Keratinocyte (primary cell): ENCODE results near the gene PPEF2. TPM values are rescaled to one million over a fixed set of nuclear protein-coding genes. Genes with fewer than 3 reads are reported as not detected.

Experiments used
- DNase-seq: peaks from one replicate; pipeline ENCODE4 v3.0.0-alpha.2; 2011; ENCODE audit warnings: low read depth, missing footprints, low spot score
- FAIRE-seq: peaks from 2 replicates; lab custom pipeline; 2011; peaks lifted over from hg19 to GRCh38; lab: Jason Lieb, UNC
- H2AFZ ChIP-seq: 2 replicates; pipeline ENCODE4 v1.6.0; 2012; ENCODE audit warnings: low read length, control low read depth, inconsistent platforms; ENCODE audit not compliant: control insufficient read depth
- H3K27ac ChIP-seq: 2 replicates; pipeline ENCODE4 v1.5.1; 2011; ENCODE audit warnings: low read length; ENCODE audit not compliant: control insufficient read depth, insufficient read depth
- H3K27me3 ChIP-seq: 3 replicates; pipeline ENCODE4 v1.6.0; 2011; ENCODE audit warnings: low read length; ENCODE audit not compliant: control insufficient read depth, insufficient read depth; ENCODE audit errors: extremely low read depth
- H3K36me3 ChIP-seq, 2 experiments: 2 replicates in 1 of 2; 3 replicates in 1 of 2; pipeline ENCODE4 v1.5.1; 2011; ENCODE audit warnings: low read length in 2 of 2, mild to moderate bottlenecking in 1 of 2; ENCODE audit not compliant: control insufficient read depth in 2 of 2, insufficient read depth in 2 of 2; ENCODE audit errors: extremely low read depth in 1 of 2
- H3K4me1 ChIP-seq: 3 replicates; pipeline ENCODE4 v1.5.1; 2011; ENCODE audit warnings: low read length; ENCODE audit not compliant: control insufficient read depth, insufficient read depth; ENCODE audit errors: extremely low read depth
- H3K4me2 ChIP-seq: 3 replicates; pipeline ENCODE4 v1.6.0; 2011; ENCODE audit warnings: low read depth, low read length; ENCODE audit not compliant: control insufficient read depth, insufficient read depth; ENCODE audit errors: extremely low read depth
- H3K4me3 ChIP-seq, 3 experiments: fragments of 200-600 bp in 1 of 3; sonication (generic) in 1 of 3; 2 replicates in 2 of 3; 3 replicates in 1 of 3; pipeline ENCODE4 v1.5.1; 2011 to 2016; ENCODE audit warnings: low read length in 3 of 3, mild to moderate bottlenecking in 3 of 3, control low read depth in 2 of 3, inconsistent platforms in 1 of 3, low read depth in 1 of 3, mixed read lengths in 1 of 3, mixed run types in 1 of 3, moderate library complexity in 1 of 3; ENCODE audit not compliant: control insufficient read depth in 2 of 3, insufficient read depth in 2 of 3; ENCODE audit errors: extremely low read depth in 1 of 3
- H3K79me2 ChIP-seq: 2 replicates; pipeline ENCODE4 v1.6.0; 2012; ENCODE audit warnings: low read length; ENCODE audit not compliant: control insufficient read depth, insufficient read depth
- H3K9ac ChIP-seq: 3 replicates; pipeline ENCODE4 v1.6.0; 2011; ENCODE audit warnings: low read length; ENCODE audit not compliant: control insufficient read depth, insufficient read depth; ENCODE audit errors: extremely low read depth
- H3K9me1 ChIP-seq: 3 replicates; pipeline ENCODE4 v1.6.0; 2011; ENCODE audit warnings: low read length; ENCODE audit not compliant: control insufficient read depth, insufficient read depth; ENCODE audit errors: extremely low read depth
- H3K9me3 ChIP-seq: 2 replicates; pipeline ENCODE4 v1.5.1; 2012; ENCODE audit warnings: low read depth, low read length; ENCODE audit not compliant: control insufficient read depth
- H4K20me1 ChIP-seq: 3 replicates; pipeline ENCODE4 v1.6.0; 2011; ENCODE audit warnings: low read length; ENCODE audit not compliant: control insufficient read depth, insufficient read depth; ENCODE audit errors: extremely low read depth
- EZH2 ChIP-seq: IDR thresholded peaks from one replicate; pipeline ENCODE4 v1.6.1; 2012; ENCODE audit warnings: inconsistent platforms, mild to moderate bottlenecking, low read length, moderate library complexity
- dilution Hi-C: fragments of 300-500 bp; cut with MboI; formaldehyde crosslinking; loops from one replicate; pipeline ENCODE4 v1.7.0; 2020; ENCODE audit warnings: low sequenced_read_pairs; ENCODE audit not compliant: extremely low pct_ligation_motif_present
- polyA plus RNA-seq, 5 experiments: library from polyadenylated mRNA; depleted of rRNA in 3 of 5; stranded (reverse) in 3 of 5; stranded (forward) in 1 of 5; unstranded in 1 of 5; fragments of >200 nt; gene quantifications; 1 replicate in 1 of 5; 2 replicates in 3 of 5; 3 replicates in 1 of 5; pipeline versions ENCODE4 v1.2.1 to v1.2.3, GENCODE V29; 2011 to 2012; ENCODE audit warnings: missing spikeins in 2 of 5, low read depth in 1 of 5, low replicate concordance in 1 of 5
- TF ChIP-seq, protein P1 (sequence below), 3 experiments: IDR thresholded peaks in 1 of 3; conservative IDR thresholded peaks in 1 of 3; optimal IDR thresholded peaks in 1 of 3; 2 replicates in 2 of 3; 3 replicates in 1 of 3; pipeline versions ENCODE3 to v1.5.1; 2011; ENCODE audit warnings: low read length in 3 of 3, mild to moderate bottlenecking in 3 of 3, moderate library complexity in 2 of 3, control low read depth in 1 of 3, inconsistent platforms in 1 of 3; ENCODE audit not compliant: insufficient read depth in 2 of 3; ENCODE audit errors: extremely low read depth in 1 of 3

Gene PPEF2
- polyA plus RNA-seq, 1 donor (not counting 4 experiments of a cell fraction or from before 2014, with no cell fraction given): 0.03 TPM

DNA sequence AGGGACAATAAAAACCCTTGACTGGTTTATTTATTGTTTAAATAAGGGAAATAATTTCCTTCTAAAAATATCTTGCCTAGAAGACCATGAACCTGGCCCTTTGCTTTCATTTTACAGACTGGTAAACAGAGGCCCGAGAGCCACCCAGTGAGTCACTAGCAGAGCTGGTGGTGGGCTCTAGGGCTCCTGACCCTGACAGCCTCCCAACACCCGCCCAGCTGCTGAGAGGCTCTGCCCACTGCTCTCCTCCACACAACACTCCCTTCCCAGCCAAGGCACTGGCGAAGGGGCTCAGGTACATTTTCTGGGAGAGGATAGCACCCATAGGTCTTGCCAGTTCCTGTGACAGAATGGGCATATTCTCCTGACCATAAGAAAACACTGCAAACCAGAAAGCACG, 18.1 kb upstream of the PPEF2 start:
- H3K4me3 ChIP-seq: no peak overlapping the region
- no peak overlapping the region for H3K9ac ChIP-seq
- no peaks in the 10 kb centered on the region for H3K4me1 ChIP-seq
- dilution Hi-C loops: no loop called here
- FAIRE-seq: no peak
- H3K27me3 ChIP-seq: no peaks in the 10 kb centered on the region
- no peak overlapping the region for H2AFZ ChIP-seq
- H3K4me2 ChIP-seq: no peak overlapping the region
- peaks cover 5 to 6% of the 10 kb centered on the region in 2 experiments for H3K36me3 ChIP-seq
- H3K27ac ChIP-seq: no peak overlapping the region
- no peaks in the 10 kb centered on the region for H3K9me3 ChIP-seq
- no peaks in the 10 kb centered on the region for H3K9me1 ChIP-seq
- no peaks in the 10 kb centered on the region for H4K20me1 ChIP-seq
- TF ChIP-seq, protein P1, sequence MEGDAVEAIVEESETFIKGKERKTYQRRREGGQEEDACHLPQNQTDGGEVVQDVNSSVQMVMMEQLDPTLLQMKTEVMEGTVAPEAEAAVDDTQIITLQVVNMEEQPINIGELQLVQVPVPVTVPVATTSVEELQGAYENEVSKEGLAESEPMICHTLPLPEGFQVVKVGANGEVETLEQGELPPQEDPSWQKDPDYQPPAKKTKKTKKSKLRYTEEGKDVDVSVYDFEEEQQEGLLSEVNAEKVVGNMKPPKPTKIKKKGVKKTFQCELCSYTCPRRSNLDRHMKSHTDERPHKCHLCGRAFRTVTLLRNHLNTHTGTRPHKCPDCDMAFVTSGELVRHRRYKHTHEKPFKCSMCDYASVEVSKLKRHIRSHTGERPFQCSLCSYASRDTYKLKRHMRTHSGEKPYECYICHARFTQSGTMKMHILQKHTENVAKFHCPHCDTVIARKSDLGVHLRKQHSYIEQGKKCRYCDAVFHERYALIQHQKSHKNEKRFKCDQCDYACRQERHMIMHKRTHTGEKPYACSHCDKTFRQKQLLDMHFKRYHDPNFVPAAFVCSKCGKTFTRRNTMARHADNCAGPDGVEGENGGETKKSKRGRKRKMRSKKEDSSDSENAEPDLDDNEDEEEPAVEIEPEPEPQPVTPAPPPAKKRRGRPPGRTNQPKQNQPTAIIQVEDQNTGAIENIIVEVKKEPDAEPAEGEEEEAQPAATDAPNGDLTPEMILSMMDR (optimal IDR thresholded peaks at IDR 0.05 in 1 of 3, IDR thresholded peaks at IDR 0.05 in 1 of 3, conservative IDR thresholded peaks at IDR 0.05 in 1 of 3; ENCODE audit: extremely low read depth in 1 of 3, insufficient read depth in 2 of 3, low read length in 3 of 3): no peak
- TF ChIP-seq EZH2: no peak
- no peaks in the 10 kb centered on the region for H3K79me2 ChIP-seq
- no peak for DNase-seq

DNA sequence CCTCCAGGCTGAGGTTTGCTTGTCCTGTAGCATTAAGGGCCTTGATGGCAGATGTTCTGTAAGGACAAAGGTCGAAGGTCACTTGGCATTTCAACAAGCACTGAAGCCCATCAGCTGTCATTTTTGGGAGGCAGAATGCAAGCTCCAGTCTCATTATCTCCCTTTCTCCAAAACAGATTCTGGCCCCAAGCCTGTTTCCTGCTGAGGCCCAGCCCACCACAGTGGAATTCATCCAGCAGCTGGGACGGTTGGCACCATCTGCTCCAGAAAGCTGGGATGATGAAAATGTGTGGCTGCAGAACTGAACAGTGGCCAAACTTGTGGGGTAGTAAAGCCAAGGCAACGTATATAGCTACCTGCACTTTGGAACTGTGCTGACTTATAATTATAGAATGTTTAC, 17.7 kb upstream of the PPEF2 start:
- Histone ChIP-seq H3K4me3 (no peak overlapping the region), H3K36me3 (peaks cover 5 to 6% of the 10 kb centered on the region in 2 experiments)
- dilution Hi-C loops: no loop called here

More for the DNA sequence above, 17.7 kb upstream of the PPEF2 start:
- no peak for DNase-seq
- TF ChIP-seq, protein P1 (optimal IDR thresholded peaks at IDR 0.05 in 1 of 3, IDR thresholded peaks at IDR 0.05 in 1 of 3, conservative IDR thresholded peaks at IDR 0.05 in 1 of 3; ENCODE audit: extremely low read depth in 1 of 3, insufficient read depth in 2 of 3, low read length in 3 of 3): no peak
- TF ChIP-seq EZH2: no peak
- Histone ChIP-seq H3K27me3 (no peaks in the 10 kb centered on the region), H4K20me1 (no peaks in the 10 kb centered on the region), H3K4me2 (no peak overlapping the region), H3K27ac (no peak overlapping the region), H3K9me3 (no peaks in the 10 kb centered on the region), H3K4me1 (no peaks in the 10 kb centered on the region), H2AFZ (no peak overlapping the region), H3K9ac (no peak overlapping the region), H3K79me2 (no peaks in the 10 kb centered on the region), H3K9me1 (no peaks in the 10 kb centered on the region)
- no peak for FAIRE-seq
